ENCODE measurements around the gene AFAP1L2.

- TF ChIP-seq, protein P1, sequence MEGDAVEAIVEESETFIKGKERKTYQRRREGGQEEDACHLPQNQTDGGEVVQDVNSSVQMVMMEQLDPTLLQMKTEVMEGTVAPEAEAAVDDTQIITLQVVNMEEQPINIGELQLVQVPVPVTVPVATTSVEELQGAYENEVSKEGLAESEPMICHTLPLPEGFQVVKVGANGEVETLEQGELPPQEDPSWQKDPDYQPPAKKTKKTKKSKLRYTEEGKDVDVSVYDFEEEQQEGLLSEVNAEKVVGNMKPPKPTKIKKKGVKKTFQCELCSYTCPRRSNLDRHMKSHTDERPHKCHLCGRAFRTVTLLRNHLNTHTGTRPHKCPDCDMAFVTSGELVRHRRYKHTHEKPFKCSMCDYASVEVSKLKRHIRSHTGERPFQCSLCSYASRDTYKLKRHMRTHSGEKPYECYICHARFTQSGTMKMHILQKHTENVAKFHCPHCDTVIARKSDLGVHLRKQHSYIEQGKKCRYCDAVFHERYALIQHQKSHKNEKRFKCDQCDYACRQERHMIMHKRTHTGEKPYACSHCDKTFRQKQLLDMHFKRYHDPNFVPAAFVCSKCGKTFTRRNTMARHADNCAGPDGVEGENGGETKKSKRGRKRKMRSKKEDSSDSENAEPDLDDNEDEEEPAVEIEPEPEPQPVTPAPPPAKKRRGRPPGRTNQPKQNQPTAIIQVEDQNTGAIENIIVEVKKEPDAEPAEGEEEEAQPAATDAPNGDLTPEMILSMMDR (IDR thresholded peaks at IDR 0.05) = no peak
- TF ChIP-seq POLR2A (IDR thresholded peaks at IDR 0.05) = no peak
Measured at GRCh38 chr10:114349522-114350215, 54.6 kb downstream of the AFAP1L2 start.

Measured in Peyer's patch (tissue), 4 donors.